HK-2 (cell line): ENCODE measurements around the gene ODF4.
"Not testable (repeated sequence)": the region's sequence is repeated elsewhere in the genome, so short reads cannot be mapped to it uniquely, and the experiment has no call there.

Experiments used
- DNase-seq: peaks from one replicate; pipeline ENCODE4 v3.0.0-alpha.2; 2018; ENCODE audit not compliant: unreplicated experiment

ODF4 gene

GRCh38 chr17:8326511-8327302 is 12.9 kb upstream of the ODF4 start:
- no peak for DNase-seq

DNA sequence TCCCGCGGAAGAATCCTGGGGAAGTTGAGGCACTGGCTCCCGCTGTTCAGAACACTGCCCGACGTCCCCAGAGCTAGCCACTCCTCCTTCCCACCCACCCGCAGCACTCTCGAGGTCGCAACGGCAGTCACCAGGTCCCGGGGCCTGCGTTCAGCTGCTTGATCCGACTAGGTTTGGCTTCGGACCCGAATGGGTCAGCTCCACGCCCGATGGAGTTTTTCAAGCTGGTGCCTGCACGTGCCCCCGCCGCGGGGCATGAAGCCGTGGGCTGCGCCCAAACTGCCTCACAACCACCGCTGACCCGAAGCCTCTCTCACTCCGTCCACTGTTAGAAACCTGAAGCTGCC is 12.4 kb upstream of the ODF4 start:
- no peak for DNase-seq

- DNase-seq = no peak
Measured at GRCh38 chr17:8332128-8332527, 7.5 kb upstream of the ODF4 start.

DNA sequence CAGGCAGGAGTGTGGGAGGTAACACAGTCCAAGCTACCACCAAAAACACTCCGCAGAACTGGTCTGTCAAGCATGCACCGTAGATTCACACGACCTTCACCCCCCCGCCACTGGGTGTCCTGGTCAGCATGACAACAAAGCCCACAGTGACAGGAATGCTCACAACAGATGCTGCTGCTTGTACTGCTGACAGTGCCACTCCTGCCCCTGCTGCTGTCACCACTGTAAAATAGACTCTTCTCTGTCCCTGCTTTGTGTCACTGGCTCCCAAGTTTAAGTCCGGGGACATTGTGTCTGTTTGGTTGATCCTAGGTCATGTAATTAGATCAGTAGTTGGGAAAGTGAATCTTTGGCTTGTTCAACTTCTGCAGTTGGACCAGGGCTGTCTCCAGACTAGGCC is 7.0 kb upstream of the ODF4 start:
- DNase-seq = no peak

GRCh38 chr17:8333281-8333680 is 6.4 kb upstream of the ODF4 start:
- DNase-seq = no peak

- no peak for DNase-seq
Measured at GRCh38 chr17:8337802-8338752, 1.6 kb upstream of the ODF4 start.

- no peak for DNase-seq
Measured at GRCh38 chr17:8338753-8339140, 893 bp upstream of the ODF4 start.

- DNase-seq = no peak
Measured at GRCh38 chr17:8341456-8341855, 1.8 kb downstream of the ODF4 start.

DNA sequence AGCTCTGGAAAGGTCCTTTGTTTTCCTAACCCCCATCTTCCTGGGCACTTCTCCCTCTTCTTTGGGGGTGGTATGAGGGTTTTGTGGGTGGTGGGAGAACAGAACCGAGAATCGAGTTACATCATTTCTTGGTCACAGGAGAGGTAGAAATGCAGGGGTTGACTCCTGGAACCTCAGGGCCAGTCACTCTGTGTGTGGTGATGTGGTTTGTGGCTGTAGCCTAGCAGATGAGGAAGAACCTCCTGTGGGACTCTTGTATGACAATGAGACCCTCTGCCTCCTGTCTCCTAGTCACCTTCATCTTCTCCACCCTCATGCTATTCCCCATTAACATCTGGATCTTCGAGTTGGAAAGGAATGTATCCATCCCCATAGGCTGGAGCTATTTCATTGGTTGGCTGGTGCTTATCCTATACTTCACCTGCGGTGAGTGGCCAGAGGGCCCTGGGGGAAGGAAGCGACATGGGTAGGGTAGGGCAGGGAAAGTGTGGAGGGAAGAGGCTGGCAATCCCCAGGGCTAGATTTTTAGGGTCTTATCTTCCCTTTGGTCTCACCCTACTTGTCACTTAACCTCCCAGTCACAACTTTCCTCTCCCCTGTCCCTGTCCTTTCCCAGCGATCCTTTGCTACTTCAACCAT is 5.5 kb downstream of the ODF4 start:
- DNase-seq = no peak

DNA sequence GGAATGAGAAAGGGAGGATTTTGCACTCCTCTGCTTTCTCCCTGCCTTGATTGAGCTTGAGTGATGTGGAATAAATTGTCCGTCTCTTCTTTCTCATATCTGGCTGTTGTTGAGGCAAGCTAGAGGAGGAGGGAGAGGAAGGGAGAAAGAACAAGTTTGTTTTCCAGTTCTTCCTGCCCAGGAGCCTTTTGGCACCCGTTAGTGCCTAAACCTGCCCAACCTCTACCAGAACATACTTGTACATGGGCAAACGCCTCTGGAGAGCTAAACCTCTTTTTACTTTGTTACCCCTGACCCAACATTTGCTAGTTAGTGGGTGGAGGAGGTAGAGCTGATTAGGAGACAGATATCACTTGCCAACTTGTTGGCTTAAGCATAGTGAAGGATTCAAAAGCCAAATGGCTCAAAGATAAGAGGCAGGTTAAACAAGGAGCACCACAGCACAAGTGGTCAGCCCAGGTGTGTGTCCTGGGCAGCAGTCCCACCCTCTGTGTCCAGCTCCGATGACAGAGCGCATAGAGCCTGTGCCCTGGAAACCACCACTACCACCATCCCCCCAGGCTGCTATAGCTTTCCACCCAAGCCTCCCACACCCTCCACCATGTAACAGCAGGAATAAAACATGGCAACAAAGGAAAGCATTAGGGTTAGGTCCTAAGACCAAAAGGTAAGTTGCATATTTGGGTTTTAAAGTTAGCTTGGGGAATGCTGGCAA is 6.5 kb downstream of the ODF4 start:
- DNase-seq = no peak

DNA sequence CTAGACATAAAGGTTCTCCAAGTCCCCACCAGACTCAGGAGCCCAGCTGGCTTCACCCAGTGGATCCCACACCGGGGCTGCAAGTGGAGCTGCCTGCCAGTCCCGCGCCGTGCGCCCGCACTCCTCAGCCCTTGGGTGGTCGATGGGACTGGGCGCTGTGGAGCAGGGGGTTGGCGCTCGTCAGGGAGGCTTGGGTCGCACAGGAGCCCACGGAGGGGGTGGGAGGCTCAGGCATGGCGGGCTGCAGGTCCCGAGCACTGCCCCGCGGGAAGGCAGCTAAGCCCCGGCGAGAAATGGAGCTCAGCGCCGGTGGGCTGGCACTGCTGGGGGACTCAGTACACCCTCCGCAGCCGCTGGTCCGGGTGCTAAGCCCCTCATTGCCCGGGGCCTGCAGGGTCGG is 7.4 kb downstream of the ODF4 start:
- not testable (repeated sequence) for DNase-seq

- no peak for DNase-seq
Measured at GRCh38 chr17:8350339-8350738, 10.7 kb downstream of the ODF4 start.

- DNase-seq = no peak
Measured at GRCh38 chr17:8353736-8354135, 14.1 kb downstream of the ODF4 start.

GRCh38 chr17:8354236-8354635 is 14.6 kb downstream of the ODF4 start:
- no peak for DNase-seq

DNA sequence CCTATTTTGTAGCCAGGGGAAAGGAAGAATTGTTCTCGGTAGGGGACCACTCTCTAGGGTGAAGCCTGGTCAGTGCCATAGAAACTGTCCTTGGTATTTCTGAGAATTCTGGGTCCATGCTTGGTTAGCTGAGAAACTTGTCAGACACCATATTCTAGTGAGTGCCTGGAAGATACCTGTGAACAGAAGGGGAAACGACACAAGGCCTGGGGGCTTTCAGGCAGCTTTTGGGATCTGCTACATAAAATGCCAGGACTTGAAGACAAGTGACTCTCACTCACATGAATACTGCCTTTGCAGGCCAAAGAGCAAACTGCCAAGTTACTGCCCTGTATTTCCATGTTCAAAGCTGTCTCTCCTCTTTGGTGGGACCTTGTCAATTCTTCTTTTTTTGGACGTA is 18.3 kb downstream of the ODF4 start:
- DNase-seq = no peak

DNA sequence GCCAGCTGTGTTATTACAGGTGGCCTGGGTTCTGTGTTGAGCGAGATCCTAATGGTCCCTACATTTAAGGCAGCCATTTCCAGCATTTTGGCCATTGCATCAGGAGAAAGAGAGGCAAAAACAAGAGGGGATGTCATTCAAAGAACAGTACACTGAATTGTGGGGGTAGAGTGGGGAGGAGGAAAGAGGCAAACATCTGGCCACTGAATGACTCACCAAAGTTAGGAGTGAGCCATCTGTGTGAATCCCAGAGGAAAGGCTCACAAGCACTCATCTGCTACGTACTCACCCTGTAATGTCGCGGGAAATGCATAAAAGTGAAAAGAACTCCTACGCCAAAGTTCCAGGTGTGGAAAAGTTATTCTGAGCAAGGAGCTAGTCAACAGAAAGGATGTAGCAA is 20.1 kb downstream of the ODF4 start:
- no peak for DNase-seq

- DNase-seq = no peak
Measured at GRCh38 chr17:8360260-8360659, 20.6 kb downstream of the ODF4 start.

- DNase-seq = no peak
Measured at GRCh38 chr17:8360751-8361150, 21.1 kb downstream of the ODF4 start.

- DNase-seq = no peak
Measured at GRCh38 chr17:8362651-8363332, 23.2 kb downstream of the ODF4 start.

DNA sequence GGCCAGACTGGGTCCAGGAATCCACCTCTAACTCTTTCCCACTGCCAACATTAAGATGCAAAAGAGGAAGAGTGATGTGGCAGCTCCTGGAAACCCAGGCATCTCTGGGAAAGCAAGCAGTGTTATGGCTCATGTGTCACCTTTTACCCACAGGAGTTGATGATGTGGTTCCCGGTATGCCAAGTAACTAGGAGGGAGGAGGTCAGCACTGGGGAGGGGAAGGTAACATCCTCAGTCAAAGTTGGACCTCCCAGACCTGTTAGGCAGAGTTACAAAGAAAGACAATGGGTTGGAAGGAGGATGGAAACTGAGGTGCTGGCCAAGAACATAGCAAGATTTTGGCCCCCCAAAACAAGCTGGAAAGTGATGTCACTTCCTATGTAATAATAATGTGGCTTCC is 25.5 kb downstream of the ODF4 start:
- DNase-seq = peak; percentile 32

DNA sequence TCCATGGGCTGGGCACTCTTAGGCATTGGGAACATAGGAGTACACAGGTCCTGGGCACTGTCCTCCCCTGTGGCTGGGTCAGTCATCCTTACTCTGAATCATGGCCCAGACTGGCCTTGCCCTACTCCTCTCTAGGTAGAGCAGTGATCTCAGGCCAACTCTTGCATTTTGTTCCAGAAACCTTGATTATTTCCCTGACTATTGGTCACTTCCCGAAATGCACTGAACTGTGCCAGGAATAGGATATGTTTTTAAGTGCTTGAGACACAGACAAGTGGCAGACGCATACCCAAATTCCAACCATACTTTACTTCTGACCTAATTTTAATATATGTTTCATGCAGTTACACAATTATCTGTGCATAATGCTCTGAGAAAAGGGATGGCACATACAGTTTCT is 26.6 kb downstream of the ODF4 start:
- peak; percentile 45 for DNase-seq
